ENCODE measurements around the gene UFM1. TPM values are rescaled to one million over a fixed set of nuclear protein-coding genes. Genes with fewer than 3 reads are reported as not detected.
A peak's percentile ranks its signal among the peaks of the same experiment; 100 is the strongest.

Gene UFM1
- total and polyA plus RNA-seq, 2 of the 13 experiments (the other 11 are each of a cell fraction or from before 2014, with no cell fraction given) = 42.6 to 47.0 TPM

- Histone ChIP-seq H3K9me3 (ENCODE audit: low read length) (no peaks in the 10 kb centered on the region), H2AFZ (ENCODE audit: low read length) (peak overlapping the region; percentile 85), H3K79me2 (ENCODE audit: insufficient read depth, low read length) (peaks cover 24% of the 10 kb centered on the region), H3K9ac (ENCODE audit: insufficient read depth, low read depth, low read length) (peak overlapping the region; percentile 71), H3K27me3 (ENCODE audit: control insufficient read depth in 1 of 2, insufficient read depth in 2 of 2, low read length in 2 of 2) (no peaks in the 10 kb centered on the region; a peak in 1 of 5 replicates), H3K4me2 (ENCODE audit: low read depth, low read length) (peak overlapping the region; percentile 71), H4K20me1 (ENCODE audit: insufficient read depth, low read length) (no peaks in the 10 kb centered on the region), H3K36me3 (replicated peaks in 1 of 2; ENCODE audit: control insufficient read depth in 1 of 2, insufficient read depth in 2 of 2, low read length in 2 of 2) (0 out of 5 replicates have a peak, but pooled peaks cover under 1 to 8% of the 10 kb centered on the region in 2 experiments), H3K27ac (ENCODE audit: extremely low read length, insufficient read depth, low read length) (peak overlapping the region; percentile 87), H3K4me1 (ENCODE audit: insufficient read depth, low read length) (peaks cover 23% of the 10 kb centered on the region), H3K4me3 (replicated peaks in 1 of 3; ENCODE audit: insufficient read depth in 1 of 3, low read depth in 2 of 3, low read length in 3 of 3) (peak overlapping the region; percentile 83 to 92 (median 89))
- in situ Hi-C loops (cut with HindIII; ENCODE audit: extremely low pct_ligation_motif_present, low pct_unique_long_range_greater_than_20kb) (no loop called here), intact Hi-C loops (cut with micrococcal nuclease; ENCODE audit: unreplicated experiment) (no loop called here)
- WGBS (ENCODE audit: low lambda C conversion rate) = 6% methylated on average over 15 of the region's 15 CpGs
- no peak for TF ChIP-seq ZNF672 (CRISPR knock-in tag; IDR thresholded peaks at IDR 0.05)
- no peak for TF ChIP-seq ZSCAN9 (CRISPR knock-in tag; IDR thresholded peaks at IDR 0.05; ENCODE audit: borderline replicate concordance)
- no peak for TF ChIP-seq DDIT3 (CRISPR knock-in tag; IDR thresholded peaks at IDR 0.05)
- TF ChIP-seq, protein P1, sequence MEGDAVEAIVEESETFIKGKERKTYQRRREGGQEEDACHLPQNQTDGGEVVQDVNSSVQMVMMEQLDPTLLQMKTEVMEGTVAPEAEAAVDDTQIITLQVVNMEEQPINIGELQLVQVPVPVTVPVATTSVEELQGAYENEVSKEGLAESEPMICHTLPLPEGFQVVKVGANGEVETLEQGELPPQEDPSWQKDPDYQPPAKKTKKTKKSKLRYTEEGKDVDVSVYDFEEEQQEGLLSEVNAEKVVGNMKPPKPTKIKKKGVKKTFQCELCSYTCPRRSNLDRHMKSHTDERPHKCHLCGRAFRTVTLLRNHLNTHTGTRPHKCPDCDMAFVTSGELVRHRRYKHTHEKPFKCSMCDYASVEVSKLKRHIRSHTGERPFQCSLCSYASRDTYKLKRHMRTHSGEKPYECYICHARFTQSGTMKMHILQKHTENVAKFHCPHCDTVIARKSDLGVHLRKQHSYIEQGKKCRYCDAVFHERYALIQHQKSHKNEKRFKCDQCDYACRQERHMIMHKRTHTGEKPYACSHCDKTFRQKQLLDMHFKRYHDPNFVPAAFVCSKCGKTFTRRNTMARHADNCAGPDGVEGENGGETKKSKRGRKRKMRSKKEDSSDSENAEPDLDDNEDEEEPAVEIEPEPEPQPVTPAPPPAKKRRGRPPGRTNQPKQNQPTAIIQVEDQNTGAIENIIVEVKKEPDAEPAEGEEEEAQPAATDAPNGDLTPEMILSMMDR (CRISPR knock-in tag; IDR thresholded peaks at IDR 0.05) = no peak
- no peak for TF ChIP-seq ZNF614 (CRISPR knock-in tag; IDR thresholded peaks at IDR 0.05; ENCODE audit: borderline replicate concordance)
- no peak for TF ChIP-seq HOXA5 (CRISPR knock-in tag; IDR thresholded peaks at IDR 0.05)
- TF ChIP-seq NFIC (IDR thresholded peaks at IDR 0.05; ENCODE audit: low read length) = 0 out of 2 replicates have a peak, but pooled peaks have one; percentile 14
- 0 out of 2 replicates have a peak, but pooled peaks have one; percentile 9 for TF ChIP-seq ZMAT3 (CRISPR knock-in tag; conservative IDR thresholded peaks at IDR 0.05)
- TF ChIP-seq PAX8 (CRISPR knock-in tag; IDR thresholded peaks at IDR 0.05; ENCODE audit: borderline replicate concordance) = no peak
- no peak for TF ChIP-seq NCOA2 (CRISPR knock-in tag; IDR thresholded peaks at IDR 0.05)
- TF ChIP-seq, protein P2, sequence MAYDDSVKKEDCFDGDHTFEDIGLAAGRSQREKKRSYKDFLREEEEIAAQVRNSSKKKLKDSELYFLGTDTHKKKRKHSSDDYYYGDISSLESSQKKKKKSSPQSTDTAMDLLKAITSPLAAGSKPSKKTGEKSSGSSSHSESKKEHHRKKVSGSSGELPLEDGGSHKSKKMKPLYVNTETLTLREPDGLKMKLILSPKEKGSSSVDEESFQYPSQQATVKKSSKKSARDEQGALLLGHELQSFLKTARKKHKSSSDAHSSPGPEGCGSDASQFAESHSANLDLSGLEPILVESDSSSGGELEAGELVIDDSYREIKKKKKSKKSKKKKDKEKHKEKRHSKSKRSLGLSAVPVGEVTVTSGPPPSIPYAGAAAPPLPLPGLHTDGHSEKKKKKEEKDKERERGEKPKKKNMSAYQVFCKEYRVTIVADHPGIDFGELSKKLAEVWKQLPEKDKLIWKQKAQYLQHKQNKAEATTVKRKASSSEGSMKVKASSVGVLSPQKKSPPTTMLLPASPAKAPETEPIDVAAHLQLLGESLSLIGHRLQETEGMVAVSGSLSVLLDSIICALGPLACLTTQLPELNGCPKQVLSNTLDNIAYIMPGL (CRISPR knock-in tag; IDR thresholded peaks at IDR 0.05; ENCODE audit: borderline replicate concordance in 1 of 2, low read depth in 1 of 2) = 0 out of 4 replicates have a peak, but pooled peaks of 1 of the 2 experiments have one; percentile 2
- no peak for TF ChIP-seq ONECUT2 (CRISPR knock-in tag; IDR thresholded peaks at IDR 0.05)
- TF ChIP-seq KMT2A (CRISPR knock-in tag; IDR thresholded peaks at IDR 0.05) = peak; percentile 5; the same call in 1 of the 2 replicates
- ATAC-seq (peak; percentile 21), DNase-seq (ENCODE audit: low spot score) (no peak), FAIRE-seq (no peak)
- BruUV-seq (replicated peaks) = TSS peak; percentile 69
- CTCF ChIA-PET (ENCODE audit: low intra/inter-chr PET ratio, low total read pairs) = no interaction called here
- POLR2A ChIA-PET = interaction anchor here (1.3 to 1.5 kb wide), 2 partner anchors 24 to 689 kb away, joined by 4 to 5 read pairs; partner anchors contain the start of genes NHLRC3 and PROSER1
Measured at GRCh38 chr13:38348861-38349389, 726 bp upstream of the UFM1 start.

Measured in HepG2 (cell line).